HG03066 (cell line): Measurements from ENCODE around the gene MINDY4.

Source experiments
- ATAC-seq: cut with Tn5 transposase; IDR thresholded peaks from one replicate; pipeline ENCODE4 v1.9.1; 2021; ENCODE audit warnings: low read depth; ENCODE audit not compliant: unreplicated experiment

The MINDY4 gene

DNA sequence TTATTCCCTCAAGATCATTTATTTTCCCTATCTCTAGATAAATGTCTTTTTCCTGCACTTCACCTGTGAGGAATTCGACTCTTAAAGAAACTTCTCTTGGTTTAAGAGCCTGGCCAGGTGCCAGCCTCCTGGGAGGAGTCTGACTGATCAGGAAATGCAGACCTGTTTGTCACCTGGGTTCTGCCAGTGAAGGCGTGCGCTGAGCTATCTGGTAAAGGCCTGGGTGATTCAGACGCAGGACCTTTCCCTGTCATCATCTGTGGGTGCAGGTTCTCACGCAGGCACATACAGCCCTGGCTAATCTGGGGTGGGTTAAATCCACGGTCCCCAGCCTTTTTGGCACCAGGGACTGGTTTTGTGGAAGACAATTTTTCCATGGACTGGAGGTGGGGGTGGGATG, 75.2 kb downstream of the MINDY4 start:
- ATAC-seq, result no peak

DNA sequence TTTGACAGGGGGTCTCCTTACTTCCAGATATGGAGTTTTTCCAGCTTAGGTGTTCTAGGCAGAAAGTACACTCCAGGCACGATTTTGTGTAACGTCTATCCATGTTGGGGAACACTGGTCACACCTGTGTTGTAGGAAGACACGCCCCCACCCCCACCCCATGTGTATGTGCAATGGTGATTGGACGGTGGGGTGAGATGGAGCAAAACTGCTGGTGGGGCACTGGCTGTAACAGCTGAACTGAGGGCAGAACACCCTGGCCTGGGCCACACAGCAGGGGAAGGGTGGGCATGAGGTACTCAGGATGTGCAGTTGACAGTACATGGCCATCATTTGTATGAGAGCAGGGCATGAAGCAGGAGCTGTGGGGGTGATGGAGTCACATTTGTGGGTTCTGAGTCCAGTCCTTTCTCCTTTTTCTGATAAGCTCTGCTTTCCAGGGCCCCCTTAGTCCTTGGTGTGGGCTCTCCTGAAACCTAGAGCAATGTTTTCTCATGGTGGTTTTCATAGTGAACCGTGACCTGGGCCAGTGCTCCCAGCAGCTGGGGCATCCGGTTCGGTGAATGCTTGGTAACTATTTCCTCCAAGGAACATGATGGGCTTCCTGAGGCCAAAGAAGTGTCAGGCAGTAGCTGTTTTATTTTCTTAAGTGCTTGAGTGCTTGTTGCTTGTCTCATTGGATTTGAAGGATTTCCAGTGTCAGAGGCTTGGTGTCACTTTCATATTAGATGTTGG, 77.1 kb downstream of the MINDY4 start:
- ATAC-seq, result no peak

DNA sequence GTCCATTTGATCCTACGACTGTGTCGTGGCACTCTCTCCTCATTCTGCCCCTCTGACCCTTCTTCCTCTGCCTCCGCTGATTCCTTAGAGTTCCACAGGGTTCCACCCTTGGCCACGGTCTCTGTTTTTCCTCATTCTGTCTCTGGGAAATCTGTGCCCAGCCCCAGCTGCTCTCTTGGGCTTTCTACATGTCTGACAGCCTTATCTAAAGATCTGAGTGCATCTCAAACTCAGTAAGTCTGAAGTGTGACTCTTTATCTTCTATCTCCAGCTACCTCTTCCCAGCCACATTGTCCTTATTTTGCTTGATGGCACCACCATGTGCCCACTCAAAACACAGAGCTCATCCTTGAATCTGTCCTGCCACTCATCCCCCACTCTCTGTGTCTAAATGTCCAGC, 78.3 kb downstream of the MINDY4 start:
- ATAC-seq, result no peak

DNA sequence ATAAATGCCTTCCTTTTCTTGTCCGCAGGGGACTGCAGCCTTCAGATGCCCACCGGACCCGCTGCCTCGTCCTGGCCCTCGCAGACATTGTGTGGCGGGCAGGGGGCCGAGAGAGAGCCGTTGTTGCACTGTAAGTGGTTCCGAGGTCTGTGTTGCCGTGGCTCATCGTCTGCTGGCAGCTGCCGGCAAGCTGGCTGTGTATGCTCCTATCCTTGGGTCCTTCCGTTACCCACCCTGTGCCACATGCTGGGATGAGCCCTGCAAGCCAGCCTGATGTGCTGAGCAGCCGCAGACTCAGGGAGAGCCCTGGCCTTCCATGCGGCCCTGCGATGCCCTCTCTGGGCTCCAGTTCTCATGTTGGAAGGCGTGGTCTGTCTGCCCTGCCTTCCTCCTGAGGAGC, 79.2 kb downstream of the MINDY4 start:
- ATAC-seq, result no peak

DNA sequence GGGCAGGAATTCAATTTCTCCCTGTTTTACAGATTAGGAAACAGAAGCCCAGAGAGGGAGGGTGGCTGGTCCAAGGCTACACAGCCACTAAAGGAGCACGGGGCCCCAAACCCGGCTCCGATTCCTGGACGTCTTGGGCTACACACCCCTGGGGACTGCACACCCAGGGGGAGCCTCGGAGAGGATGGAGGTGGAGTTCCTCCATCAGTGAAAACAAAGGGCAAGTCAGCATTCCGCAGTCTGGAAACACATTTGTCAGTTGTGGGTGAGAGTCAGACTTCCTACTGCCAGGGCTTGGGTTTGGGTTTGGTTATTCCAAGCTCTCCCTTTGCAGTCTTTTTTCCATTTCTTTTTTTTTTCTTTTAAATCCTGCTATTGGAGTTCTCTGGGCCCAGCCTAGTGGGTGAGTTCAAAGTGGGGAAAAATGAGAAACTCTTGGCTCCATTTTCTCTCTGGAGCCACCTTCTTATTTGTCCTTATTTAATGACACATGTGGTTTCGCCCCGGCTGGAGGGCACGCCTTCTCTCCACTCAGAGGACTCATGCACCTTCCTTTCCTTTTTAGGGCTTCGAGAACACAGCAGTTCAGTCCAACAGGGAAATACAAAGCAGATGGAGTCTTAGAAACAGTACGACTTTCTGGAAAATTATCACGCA, 80.6 kb downstream of the MINDY4 start:
- no peak for ATAC-seq

DNA sequence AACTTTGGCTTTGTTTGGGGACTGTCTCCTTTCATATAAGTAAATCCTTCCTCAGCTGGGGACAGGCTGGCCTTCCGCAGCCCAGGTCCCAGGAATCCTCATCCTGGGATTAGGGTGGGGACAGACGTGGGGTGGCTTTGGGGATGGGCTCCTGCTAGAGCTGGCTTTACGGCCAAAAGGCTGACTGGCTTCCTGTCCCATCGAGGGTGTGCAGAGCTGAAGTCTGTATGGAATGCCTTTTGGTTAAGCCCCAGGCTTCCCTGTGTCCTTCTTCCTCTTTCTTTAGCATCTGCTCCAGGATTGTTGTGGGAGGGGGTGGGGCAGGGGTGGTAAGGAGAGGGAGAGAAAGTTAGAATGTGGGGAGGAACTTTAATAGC, 81.1 kb downstream of the MINDY4 start:
- no peak for ATAC-seq

DNA sequence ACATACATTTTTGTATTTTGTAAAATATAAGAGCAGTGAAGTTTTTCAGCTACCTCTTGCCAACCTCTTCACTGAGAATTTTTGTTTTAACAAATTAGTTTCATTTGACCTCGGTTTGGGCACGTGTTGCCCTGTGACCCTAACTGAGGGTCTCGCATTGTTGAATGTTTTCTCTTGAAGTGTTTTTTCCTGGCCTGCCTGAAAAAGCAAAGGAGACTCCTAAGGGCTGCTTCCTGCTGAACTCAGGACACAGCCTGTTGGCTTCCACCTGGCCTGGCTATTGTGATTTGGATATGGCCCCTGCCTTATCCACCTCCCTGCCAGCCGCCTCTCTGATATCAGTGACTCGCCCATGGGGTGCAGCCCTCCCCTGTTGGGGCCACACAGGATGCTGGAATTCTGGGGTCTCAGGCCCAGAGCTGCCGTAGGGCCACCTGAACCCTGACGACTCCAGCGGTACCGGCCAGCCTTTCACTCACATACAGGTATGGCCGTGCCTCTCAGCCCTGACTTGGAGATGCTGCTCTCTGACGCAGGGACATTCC, 81.6 kb downstream of the MINDY4 start:
- ATAC-seq, result no peak

DNA sequence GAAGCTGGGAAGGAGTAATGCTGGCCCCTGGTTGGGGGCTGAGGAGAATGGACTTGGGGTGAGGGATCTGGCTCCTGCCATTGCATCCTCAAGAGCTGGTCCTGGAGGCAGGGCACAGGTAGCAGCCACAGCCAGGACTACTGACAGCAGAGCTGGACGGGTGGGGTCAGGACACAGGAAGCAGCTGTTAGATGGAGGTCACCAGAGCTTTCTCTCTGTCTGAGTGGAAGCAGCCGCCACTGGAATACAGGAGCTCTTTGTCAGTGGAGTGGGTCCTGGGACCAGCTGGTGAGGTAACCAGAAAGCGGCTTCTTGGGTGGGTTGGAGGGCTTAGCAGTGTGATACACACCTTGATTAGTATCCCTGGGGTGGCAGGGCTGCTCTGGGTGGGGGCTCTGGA, 82.4 kb downstream of the MINDY4 start:
- ATAC-seq, result no peak

DNA sequence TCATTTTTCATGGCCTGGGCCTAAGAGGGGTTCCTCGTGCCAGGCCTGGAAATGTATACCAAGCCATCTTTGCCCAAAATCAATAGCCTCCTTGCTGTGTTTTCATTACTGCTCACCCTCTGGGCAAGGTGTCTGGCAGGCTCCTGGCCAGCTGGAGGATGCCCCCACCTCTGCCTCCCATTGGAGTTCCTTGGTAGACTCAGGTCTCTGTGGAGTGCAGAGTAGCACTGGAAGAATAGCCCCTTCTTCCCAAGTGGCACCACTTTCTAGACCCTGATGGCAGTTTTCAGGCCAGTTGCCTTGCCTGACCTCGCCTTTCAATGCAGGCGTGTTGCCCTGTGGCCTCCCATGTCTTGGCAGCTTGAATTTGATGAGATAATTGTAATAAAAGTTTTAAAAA, 84.7 kb downstream of the MINDY4 start:
- no peak for ATAC-seq

DNA sequence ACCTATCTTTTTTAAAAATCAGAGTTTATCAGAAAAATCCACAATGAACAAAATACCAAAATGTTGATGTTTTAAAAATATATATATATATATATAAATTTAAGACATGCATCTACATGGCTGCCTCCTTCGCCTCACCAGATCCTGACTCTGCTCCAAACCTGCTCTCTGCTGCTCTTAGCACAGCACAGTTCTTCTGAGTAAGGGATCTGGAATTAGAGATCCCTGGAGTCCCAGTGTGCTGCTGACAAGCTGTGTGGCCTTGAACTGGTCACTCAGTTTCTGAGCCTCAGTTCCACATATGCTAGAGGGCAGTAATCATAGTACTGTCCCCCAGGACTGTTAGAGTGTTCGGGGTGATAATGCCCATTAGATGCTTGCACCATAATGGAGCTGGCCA, 87.4 kb downstream of the MINDY4 start:
- no peak for ATAC-seq

DNA sequence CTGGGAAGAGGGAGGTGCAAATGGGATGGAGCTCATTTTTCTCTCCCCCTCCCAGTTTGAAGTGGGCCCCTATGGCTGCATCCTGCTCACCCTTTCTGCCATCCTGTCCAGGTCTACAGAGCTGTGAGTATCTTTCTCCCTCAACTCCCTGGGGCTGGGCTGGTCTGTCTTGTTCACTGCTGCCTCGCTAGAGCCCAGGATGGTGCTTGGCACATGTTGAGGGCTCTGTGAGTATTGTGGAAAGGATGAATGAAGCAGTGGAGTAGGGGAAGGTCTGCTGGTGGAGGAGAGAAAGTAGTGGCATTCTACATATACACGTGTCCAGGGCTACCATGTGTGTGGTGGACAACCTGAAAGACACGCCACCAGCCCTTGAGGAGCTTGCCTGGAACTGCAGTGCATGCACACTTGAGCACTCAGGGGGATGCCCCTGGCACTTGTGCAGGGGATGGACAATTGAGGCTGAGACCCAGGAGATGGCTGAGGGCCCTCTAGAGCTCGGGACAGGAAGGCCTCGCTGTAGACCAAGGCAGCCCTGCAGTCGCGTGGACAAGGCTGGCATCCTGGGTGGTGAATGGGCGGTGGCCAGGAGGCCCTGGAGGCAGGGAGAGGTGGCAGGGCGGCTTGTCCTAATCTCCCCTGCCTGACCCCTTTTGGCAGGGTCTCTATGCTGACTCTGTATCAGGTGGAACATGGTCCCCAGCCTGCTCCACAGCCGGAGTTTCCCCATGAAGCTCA, 88.2 kb downstream of the MINDY4 start:
- ATAC-seq, result no peak

DNA sequence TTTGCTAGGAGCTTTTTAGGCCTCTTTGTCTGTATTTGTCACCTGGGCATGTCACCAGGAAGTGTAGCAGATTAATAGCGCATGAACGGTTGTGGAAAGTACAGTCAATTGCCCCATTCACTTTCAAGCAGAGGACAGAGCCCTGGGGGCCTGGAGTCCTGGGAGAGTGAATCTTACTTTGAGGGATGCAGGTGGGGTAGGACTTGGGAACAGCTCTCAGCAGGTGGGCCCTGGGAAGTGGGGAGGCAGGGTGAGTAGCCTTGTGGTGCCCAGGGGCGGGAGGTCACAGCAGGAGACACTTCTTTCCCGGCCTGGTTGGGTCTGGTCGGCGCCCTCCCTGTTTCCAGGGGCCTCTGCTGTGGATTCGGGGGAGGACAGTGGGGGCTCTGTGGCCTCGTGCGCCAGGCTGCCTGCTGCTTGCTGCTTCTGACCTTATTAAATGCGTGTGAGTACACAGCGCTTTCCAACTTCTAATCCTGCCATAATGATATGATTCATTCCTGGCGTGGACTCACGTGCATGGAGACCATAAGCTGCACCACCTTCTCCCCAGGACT, 88.8 kb downstream of the MINDY4 start:
- no peak for ATAC-seq

DNA sequence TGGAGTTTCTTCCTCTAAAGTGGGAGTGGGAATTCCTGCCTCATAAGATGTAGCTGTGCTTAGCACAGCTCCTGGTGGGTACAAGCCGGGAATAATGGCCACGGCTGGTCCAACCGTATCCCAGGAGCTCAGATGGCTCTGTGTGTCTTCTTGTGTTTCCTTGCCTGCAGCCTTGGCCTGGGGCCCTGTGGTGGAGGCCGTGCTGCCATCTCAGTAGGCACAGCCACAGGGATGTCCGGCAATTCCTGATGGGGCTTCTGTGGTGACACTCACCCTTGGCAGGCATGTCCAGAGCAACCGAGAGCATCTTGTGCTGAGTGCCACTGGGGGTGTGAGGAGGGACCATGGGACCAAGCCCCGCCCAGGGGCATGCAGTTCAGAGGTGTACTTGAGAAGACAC, 90.4 kb downstream of the MINDY4 start:
- no peak for ATAC-seq

DNA sequence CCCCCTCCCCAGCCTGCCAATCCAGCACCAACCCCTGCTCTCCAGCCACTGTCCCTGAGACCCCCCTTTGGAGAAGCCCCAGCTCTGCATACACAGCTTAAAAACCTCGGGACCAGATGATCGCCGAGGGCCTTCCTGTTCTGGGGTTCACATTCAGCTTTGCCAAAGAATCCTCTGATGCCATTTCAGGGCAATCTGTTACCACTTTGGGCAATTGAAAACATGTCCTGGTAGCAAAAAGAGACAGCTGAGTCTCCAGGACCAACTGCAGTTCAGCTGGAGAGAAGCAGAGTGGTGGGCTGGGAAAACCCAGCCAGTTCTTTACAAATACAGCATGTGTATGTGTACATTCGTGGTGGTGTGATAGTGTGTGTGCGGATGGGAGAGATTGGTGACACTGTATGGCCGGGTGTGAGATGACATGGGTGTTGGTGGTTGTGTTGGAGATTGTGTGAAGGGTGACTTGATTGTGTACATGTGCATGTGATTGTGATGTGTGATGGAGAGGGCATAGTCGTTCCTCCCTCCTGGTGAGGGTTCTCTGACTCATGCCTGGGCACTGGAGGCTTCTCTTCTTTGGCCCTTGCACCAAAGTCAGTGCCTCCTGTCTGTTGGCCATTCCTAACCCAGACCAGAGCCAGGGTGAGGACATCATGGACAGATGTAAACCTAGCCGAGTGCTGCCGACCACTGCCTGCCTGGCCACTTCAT, 91.9 kb downstream of the MINDY4 start:
- no peak for ATAC-seq

DNA sequence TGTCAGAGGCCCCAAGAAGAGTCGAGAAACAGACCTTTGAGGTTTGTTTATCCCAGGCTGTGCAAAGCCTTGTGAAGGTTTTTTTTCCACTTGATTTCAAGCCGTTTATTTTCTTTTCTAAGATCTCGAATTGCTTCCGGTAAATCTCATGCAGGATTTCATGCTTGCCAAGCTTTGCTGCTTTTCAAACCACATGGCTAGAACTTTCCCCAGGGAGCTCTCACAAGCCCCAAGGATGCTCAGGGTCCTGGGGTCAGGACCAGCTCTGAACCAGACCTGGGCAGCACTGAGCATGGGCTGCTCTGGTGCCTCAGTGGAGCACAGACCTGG, 92.5 kb downstream of the MINDY4 start:
- ATAC-seq, result no peak

DNA sequence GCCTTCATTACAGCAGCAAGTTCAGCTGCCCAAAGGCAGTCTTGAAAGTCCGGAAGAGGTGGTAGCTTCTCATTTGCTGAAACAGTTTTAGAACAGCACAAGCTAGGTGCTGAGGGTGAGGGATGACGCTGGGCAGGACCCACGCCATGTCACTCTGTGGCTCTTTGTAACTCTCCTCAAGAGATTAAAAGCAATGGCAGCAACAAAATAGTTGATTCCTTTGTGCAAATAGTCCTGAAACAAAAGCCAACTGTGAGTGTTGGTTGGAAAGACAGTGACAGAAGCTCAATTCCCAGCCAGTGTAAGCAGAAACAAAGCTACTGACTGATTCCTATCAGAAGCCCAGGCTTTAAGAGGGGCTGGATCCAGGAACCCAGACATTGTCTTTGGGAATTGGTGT, 92.9 kb downstream of the MINDY4 start:
- no peak for ATAC-seq

DNA sequence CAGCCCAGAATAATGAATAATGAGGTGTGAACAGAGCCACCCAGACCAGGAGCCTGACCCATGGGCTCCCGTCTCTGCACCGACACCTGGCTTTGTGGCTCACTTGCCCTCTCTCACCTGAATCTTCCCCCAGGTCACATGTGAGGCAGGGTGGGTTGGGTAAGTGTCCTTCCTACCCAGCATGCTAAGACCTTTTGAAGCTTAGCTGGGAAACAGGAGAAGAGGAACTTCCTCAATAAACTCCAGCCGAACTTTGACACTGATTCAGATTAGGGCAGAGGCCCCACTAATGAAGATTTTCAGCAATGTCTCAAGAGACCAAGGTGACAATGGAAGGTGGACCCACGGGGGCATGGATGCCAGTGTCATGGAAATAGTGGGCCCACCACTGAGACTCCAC, 93.9 kb downstream of the MINDY4 start:
- no peak for ATAC-seq

DNA sequence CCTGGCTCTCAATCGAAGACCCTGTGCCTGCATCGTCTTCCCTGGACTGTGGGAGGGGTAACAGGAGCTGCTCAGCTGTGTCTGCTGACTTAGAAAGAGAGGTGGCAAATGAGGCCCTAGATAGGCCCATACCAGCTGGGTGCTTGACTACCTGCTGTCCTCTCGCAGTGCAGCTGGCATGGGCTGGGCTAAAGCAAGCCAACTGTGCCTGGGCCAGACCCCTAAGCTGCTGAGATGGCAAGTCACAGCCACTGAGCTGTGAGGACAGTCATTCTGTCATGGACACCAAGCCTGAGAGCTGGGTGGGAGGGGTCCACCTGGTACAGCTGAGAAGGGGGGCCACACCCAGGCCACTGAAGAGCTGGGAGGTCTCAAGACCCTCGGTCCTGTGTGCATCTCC, 94.6 kb downstream of the MINDY4 start:
- no peak for ATAC-seq

DNA sequence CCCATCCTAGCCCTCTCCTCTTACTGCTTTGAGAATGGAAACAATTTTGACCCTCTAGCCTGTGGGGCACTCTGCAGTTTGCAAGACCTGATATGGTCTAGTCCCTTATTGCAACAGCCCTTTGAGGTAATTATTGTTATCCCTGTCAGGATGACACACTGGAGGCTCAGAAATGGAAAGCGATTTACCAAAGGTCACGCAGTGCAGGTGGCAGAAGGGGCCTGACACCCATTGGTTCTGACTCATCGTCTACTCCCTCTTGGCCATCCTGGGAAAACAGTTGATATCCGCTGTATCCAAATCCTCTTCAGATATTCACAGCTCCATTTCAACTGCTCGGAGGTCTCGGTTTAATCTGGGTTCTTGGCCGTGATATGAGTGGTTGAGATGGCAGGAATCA, 95.7 kb downstream of the MINDY4 start:
- no peak for ATAC-seq

DNA sequence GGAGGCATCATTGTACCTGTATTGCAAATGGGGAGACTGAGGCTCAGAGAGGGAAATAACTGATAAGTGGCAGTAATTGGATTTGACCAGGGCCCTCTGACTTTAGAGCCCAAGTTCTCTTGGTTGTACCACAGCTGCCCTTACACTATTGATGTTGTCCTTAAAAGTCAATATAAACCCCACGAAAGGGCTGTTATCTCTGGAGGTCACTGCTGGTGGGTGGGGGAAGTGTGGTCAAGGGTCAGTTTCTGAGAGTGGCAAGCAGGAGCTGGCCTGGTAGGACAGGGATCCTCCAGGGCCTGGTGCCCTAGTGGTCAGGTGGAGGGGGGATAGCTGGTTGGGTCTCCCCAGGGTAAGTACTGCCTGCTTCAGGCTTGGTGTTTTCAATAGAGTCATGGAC, 96.3 kb downstream of the MINDY4 start:
- ATAC-seq, result no peak
